Anterior cingulate cortex (tissue), 58 donors: ENCODE results near the gene ZNF780A.
"Not testable (repeated sequence)": the region's sequence is repeated elsewhere in the genome, so short reads cannot be mapped to it uniquely, and the experiment has no call there.

Experiments
- DNase-seq, 58 donors: peaks; one replicate each; lab custom pipeline; 2025; lab: John Stamatoyannopoulos, UW

The ZNF780A gene

GRCh38 chr19:40090241-40091204 lies at the start of gene ZNF780A:
Gene ZNF780A, minus strand, starts transcription at chr19:40090943. Its CDS starts 6,190 bp downstream, at chr19:40084753.
- DNase-seq, result peak in 57 of 58 donors; percentile 22 to 90 (median 74)

- DNase-seq, result peak in 3 of 58 donors; percentile 23 to 44 (median 25)
Observed at GRCh38 chr19:40139533-40140287, 49.0 kb upstream of the ZNF780A start.

- no peak for DNase-seq
Observed at GRCh38 chr19:40136818-40137217, 46.1 kb upstream of the ZNF780A start.

- DNase-seq, result no peak
Observed at GRCh38 chr19:40134866-40135265, 44.1 kb upstream of the ZNF780A start.

GRCh38 chr19:40133491-40133890 lies 42.7 kb upstream of the ZNF780A start:
- no peak for DNase-seq

DNA sequence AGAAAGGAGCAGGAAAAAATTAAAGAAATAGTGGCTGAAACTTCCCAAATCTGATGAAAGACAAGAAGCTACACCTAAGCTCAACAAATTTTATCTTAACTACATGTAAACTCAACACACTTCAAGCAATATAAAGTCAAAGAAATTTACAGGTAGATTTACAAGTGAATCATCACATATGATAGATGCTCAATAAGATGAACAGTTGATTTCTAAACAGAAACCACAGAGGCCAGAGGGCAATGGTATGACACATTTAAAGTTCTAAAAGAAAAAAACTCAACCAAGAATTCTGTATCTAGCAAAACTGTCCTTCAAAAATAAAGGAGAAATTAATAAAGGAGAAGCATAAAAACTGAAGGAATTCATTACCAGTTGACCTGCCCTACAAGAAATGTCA lies 39.3 kb upstream of the ZNF780A start:
- no peak for DNase-seq

DNA sequence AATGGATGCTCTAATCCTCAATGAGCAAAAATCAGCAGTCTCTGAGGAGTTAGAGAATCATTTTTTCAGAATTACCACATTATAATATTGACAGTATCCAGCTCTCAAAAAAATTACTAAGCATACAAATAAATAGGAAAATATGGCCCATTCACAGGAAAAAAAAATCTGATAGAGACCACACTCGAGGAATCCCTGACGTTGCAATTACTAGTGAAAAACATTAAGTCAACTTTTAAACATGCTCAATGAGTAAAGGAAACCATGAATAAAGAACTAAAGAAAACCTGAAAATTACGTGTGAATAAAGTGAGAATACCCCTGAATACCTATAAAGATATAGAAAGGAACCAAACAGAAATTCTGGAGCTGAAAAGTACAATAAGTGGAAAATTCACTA lies 38.7 kb upstream of the ZNF780A start:
- DNase-seq, result no peak

DNA sequence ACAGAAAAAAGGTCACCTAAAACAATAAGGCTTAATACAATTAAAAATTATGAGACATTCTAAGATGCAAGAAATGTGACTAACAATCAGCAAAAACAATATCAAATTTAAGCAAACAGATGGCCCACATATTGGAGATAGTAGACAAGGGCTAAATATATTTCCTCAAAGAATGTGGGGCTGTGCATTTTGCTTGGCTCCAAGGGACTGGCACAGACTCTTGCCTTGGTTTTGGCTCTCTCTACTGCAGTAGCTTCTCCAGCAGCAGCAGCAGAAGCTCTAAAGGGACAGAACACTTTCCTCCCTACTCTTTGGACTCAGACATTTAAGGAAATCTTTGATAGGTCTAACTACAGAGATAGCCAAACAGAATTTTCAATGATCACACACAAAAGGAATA lies 38.2 kb upstream of the ZNF780A start:
- DNase-seq, result peak in 6 of 58 donors; percentile 2 to 29 (median 9)

- DNase-seq, result no peak
Observed at GRCh38 chr19:40119380-40119779, 28.6 kb upstream of the ZNF780A start.

DNA sequence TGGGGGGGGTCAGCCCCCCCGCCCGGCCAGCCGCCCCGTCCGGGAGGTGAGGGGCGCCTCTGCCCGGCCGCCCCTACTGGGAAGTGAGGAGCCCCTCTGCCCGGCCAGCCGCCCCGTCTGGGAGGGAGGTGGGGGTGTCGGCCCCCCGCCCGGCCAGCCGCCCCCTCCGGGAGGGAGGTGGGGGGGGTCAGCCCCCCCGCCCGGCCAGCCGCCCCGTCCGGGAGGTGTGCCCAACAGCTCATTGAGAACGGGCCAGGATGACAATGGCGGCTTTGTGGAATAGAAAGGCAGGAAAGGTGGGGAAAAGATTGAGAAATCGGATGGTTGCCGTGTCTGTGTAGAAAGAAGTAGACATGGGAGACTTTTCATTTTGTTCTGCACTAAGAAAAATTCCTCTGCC lies 27.9 kb upstream of the ZNF780A start:
- not testable (repeated sequence) for DNase-seq

DNA sequence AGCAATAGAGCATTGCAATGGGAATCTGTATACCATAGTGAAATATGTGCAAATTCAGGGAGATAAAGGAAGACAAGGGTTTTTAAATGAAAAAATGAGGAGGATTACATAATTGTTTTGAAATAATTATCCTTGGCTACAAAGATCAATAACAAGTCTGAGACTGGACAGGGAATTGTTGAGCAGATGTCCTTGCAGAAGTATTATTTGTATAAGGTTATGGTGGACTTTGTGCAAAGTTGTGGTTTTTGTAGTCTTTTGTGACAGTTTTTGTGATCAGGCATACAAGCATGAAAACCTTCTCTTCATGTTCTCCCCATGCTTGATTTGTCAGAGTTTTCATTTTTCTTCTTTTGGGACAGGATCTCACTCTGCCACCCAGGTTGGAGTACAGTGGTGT lies 25.3 kb upstream of the ZNF780A start:
- DNase-seq, result no peak

DNA sequence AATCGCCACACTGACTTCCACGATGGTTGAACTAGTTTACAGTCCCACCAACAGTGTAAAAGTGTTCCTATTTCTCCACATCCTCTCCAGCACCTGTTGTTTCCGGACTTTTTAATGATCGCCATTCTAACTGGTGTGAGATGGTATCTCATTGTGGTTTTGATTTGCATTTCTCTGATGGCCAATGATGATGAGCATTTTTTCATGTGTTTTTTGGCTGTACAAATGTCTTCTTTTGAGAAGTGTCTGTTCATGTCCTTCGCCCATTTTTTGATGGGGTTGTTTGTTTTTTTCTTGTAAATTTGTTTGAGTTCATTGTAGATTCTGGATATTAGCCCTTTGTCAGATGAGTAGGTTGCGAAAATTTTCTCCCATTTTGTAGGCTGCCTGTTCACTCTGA lies 23.4 kb upstream of the ZNF780A start:
- not testable (repeated sequence) for DNase-seq

DNA sequence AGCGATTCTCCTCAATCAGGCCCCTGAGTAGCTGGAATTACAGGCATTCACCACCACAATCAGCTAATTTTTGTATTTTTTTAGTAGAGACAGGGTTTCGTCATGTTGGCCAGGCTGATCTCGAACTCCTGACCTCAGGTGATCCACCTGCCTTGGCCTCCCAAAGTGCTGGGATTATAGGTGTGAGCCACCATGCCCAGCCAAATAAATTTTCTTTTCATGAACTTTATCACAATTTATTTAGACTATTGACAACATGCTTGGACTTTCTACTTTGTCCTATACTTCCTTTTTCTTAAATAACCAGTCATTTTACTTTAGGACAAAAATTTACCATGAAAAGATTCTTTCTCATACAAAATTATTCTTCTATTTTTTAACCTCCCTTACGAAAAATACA lies 21.5 kb upstream of the ZNF780A start:
- DNase-seq, result not testable (repeated sequence)

DNA sequence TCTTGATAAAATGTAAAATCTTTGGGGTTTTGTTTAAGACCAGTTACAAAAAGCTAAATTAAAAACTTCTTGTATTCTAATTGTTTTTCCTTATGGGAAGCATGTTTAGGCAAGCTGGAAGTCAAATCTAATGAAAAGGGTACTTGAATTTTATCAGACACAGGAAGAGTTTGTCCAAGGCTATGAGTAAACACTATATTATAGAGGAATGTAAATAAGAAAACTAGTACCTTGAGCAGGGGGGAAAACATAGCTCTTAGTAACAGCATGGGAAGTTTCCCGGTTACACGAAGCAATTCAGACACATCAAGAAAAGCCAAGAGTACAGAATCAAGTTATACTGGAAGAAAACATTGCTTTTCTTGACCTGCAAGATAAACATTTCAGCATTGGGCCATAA lies 19.8 kb upstream of the ZNF780A start:
- no peak for DNase-seq

- no peak for DNase-seq
Observed at GRCh38 chr19:40104754-40105153, 14.0 kb upstream of the ZNF780A start.

- DNase-seq, result no peak
Observed at GRCh38 chr19:40103600-40103999, 12.9 kb upstream of the ZNF780A start.

DNA sequence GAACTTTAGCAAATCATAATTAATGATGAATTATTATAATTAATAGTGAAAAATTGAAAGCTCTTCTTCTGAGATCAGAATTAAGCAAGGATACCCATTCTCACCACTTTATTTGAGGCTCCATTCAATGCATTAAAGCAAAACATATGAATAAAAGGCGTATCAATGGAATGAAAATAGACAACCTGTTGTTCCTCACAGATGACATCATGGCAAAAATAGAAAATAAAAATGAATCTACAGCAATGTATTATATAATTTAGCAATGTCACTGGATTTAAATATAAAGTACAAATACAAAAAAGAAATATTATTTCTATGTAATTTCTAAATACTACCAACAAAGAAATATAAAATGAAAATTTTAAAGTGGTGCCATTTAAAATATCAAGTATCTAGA lies 11.1 kb upstream of the ZNF780A start:
- DNase-seq, result no peak

DNA sequence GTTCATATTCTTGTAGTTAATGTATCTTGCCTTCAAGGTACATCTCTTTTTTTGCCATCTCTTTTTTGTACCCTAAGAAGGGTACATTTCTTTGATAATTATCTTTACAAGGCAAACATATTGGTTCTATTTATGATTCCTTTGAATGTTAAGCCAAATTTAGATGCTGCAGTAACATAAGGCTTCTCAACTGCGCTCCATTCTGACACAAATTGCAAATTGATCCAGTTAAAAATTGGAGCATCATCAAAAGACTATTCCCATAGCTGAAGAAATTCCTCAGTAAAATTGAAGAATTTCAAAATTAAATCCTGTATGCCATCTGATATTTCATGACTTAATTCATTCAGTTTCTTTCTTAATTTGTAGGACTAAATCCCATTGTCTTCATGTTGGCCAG lies 2.7 kb upstream of the ZNF780A start:
- no peak for DNase-seq

DNA sequence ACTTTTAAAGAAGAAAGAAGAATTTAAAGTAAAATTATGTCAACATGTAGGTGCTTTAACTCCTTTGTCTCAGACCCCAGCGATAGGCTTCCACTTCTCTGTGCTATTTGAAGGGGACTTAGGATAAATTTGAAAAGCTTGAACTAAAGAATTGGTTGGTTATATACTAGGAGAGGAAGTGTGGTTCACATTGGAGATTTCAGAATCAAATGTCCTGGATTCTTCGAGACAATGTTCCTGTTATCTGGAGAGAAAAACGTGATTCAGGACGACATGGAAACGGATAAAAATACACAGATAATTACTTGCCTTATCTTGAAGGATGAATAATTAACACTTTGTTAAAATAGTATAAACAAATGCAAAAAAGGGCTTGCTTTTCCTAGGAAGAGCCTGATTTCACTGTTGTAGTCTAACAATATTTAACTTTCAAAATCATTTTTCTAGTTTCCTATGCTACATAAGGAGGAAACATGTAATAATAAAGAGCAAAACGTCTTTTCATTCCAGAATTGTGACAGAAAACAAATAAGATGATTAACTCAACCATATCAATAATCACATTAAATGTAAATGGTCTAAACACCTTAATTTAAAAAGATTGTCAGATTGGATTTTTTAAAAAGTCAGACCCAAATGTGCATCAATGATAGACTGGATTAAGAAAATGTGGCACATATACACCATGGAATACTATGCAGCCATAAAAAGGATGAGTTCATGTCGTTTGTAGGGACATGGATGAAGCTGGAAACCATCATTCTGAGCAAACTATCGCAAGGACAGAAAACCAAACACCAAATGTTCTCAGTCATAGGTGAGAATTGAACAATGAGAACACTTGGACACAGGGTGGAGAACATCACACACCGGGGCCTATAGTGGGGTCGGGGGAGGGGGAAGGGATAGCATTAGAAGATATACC lies 724 bp upstream of the ZNF780A start:
- no peak for DNase-seq

- peak in 2 of 58 donors; percentile 0 to 4 for DNase-seq
Observed at GRCh38 chr19:40089462-40089861, 1.3 kb downstream of the ZNF780A start.
